A673 (cell line): Measurements from ENCODE around the gene BACH2. TPM values are rescaled to one million over a fixed set of nuclear protein-coding genes. Genes with fewer than 3 reads are reported as not detected.

Experiments
- BruUV-seq: library from RNA; stranded (reverse); fragments of 400-500 nt; replicated peaks from 2 replicates; lab custom pipeline; 2021; lab: Mats Ljungman, UMichigan
- CTCF ChIA-PET: fragments of 300-600 bp; sonication (Branson Sonifier 250); formaldehyde crosslinking; loops from one replicate; lab custom pipeline; 2022; ENCODE audit warnings: antibody characterized with exemption; lab: Charles Lee
- POLR2A ChIA-PET: fragments of 300-600 bp; sonication (Branson Sonifier 250); formaldehyde crosslinking; loops from one replicate; lab custom pipeline; 2022; ENCODE audit warnings: antibody characterized with exemption; ENCODE audit not compliant: low non-redundant PET; lab: Charles Lee
- DNase-seq: peaks from one replicate; pipeline ENCODE4 v3.0.0-alpha.2; 2015; ENCODE audit warnings: low spot score
- H3K27ac ChIP-seq: fragments of 200-600 bp; sonication (generic); 2 replicates; pipeline ENCODE4 v1.5.1; 2016; ENCODE audit warnings: mixed run types, low read depth, mild to moderate bottlenecking, mixed read lengths, antibody characterized with exemption, low read length; ENCODE audit not compliant: poor library complexity, severe bottlenecking
- H3K27me3 ChIP-seq: fragments of 200-600 bp; sonication (generic); replicated peaks from 2 replicates; pipeline ENCODE4 v1.6.1; 2017; ENCODE audit warnings: mixed run types, low read depth, mild to moderate bottlenecking, mixed read lengths, antibody characterized with exemption, low read length; ENCODE audit not compliant: insufficient read depth, poor library complexity
- H3K36me3 ChIP-seq: fragments of 200-600 bp; sonication (generic); 2 replicates; pipeline ENCODE4 v1.6.1; 2016; ENCODE audit warnings: mixed run types, mild to moderate bottlenecking, mixed read lengths, antibody characterized with exemption, low read length; ENCODE audit not compliant: insufficient read depth, poor library complexity, severe bottlenecking
- H3K4me1 ChIP-seq: fragments of 200-600 bp; sonication (generic); 2 replicates; pipeline ENCODE4 v1.6.1; 2017; ENCODE audit warnings: mixed run types, mild to moderate bottlenecking, mixed read lengths, antibody characterized with exemption, low read length; ENCODE audit not compliant: insufficient read depth, poor library complexity, severe bottlenecking
- H3K4me3 ChIP-seq: fragments of 200-600 bp; sonication (generic); 2 replicates; pipeline ENCODE4 v1.5.1; 2016; ENCODE audit warnings: low read depth, mixed run types, mild to moderate bottlenecking, mixed read lengths, low read length; ENCODE audit not compliant: poor library complexity, severe bottlenecking
- H3K9me3 ChIP-seq: fragments of 200-600 bp; sonication (generic); 2 replicates; pipeline ENCODE4 v1.6.1; 2016; ENCODE audit warnings: mixed run types, low read depth, mild to moderate bottlenecking, mixed read lengths, antibody characterized with exemption, low read length; ENCODE audit not compliant: poor library complexity, severe bottlenecking
- CTCF ChIP-seq: fragments of 300-800, 200-600 bp; sonication (generic); conservative IDR thresholded peaks from 2 replicates; pipeline ENCODE4 v1.5.1; 2017; ENCODE audit warnings: low read depth, mild to moderate bottlenecking, antibody characterized with exemption, low read length, moderate library complexity, mixed read lengths
- EZH2 ChIP-seq: fragments of 200-600 bp; sonication (generic); IDR thresholded peaks from 2 replicates; pipeline ENCODE4 v1.6.1; 2017; ENCODE audit warnings: borderline replicate concordance, low read depth, mild to moderate bottlenecking, mixed read lengths, antibody characterized with exemption, low read length; ENCODE audit not compliant: poor library complexity, severe bottlenecking
- intact Hi-C: fragments of 100-400 bp; cut with micrococcal nuclease; formaldehyde crosslinking; loops from one replicate; pipeline ENCODE4 v1.10.0; 2022; ENCODE audit not compliant: unreplicated experiment
- total RNA-seq: library from RNA; stranded (reverse); gene quantifications from 2 replicates; pipeline ENCODE4 v1.2.3, GENCODE V29; 2021

The BACH2 gene
- total RNA-seq, 1 experiment from 2014 or later = 0.37 TPM

- CTCF ChIA-PET = interaction anchor here (1.5 kb wide), 1 partner anchor 535 kb away, joined by 9 read pairs; no protein-coding TSS in a partner anchor
- H3K36me3 ChIP-seq = no peaks in the 10 kb centered on the region
- no peaks in the 10 kb centered on the region for H3K4me1 ChIP-seq
- peaks cover 5% of the 10 kb centered on the region for H3K27me3 ChIP-seq
- H3K4me3 ChIP-seq = no peak overlapping the region
- DNase-seq = no peak
- POLR2A ChIA-PET = no interaction called here
- intact Hi-C loops = loop anchor here (10.0 kb wide), 1 partner anchor 351 kb away; the partner anchor contains the start of gene BACH2
- no peak overlapping the region for H3K27ac ChIP-seq
- H3K9me3 ChIP-seq = no peaks in the 10 kb centered on the region
- no TSS peak for BruUV-seq
- no peak for TF ChIP-seq EZH2
Observed at GRCh38 chr6:89944181-89944755, 352.4 kb downstream of the BACH2 start.

- intact Hi-C loops = loop anchor here (10.0 kb wide), 1 partner anchor 352 kb away; the partner anchor contains the start of gene BACH2
Observed at GRCh38 chr6:89942601-89943000, 354.0 kb downstream of the BACH2 start.

GRCh38 chr6:89941763-89942497, 354.7 kb downstream of the BACH2 start:
- H3K27ac ChIP-seq = no peak overlapping the region
- DNase-seq = no peak
- CTCF ChIA-PET = no interaction called here
- H3K4me1 ChIP-seq = no peaks in the 10 kb centered on the region
- no peaks in the 10 kb centered on the region for H3K36me3 ChIP-seq
- no peak overlapping the region for H3K4me3 ChIP-seq
- TF ChIP-seq EZH2 (no peak), CTCF (no peak)
- H3K9me3 ChIP-seq = no peaks in the 10 kb centered on the region
- H3K27me3 ChIP-seq = peaks cover 5% of the 10 kb centered on the region
- BruUV-seq = no TSS peak
- POLR2A ChIA-PET = no interaction called here
- intact Hi-C loops = loop anchor here (2.0 to 10.0 kb wide), 2 partner anchors 353 to 451 kb away; partner anchors contain the start of gene BACH2

More at GRCh38 chr6:89942601-89943000, 354.0 kb downstream of the BACH2 start:
- Histone ChIP-seq H3K4me3 (no peak overlapping the region), H3K27ac (no peak overlapping the region), H3K4me1 (no peaks in the 10 kb centered on the region), H3K36me3 (no peaks in the 10 kb centered on the region), H3K9me3 (no peaks in the 10 kb centered on the region), H3K27me3 (peaks cover 5% of the 10 kb centered on the region)
- CTCF ChIA-PET = interaction anchor here (0.6 to 1.5 kb wide), 2 partner anchors 537 to 549 kb away, joined by 3 to 9 read pairs; no protein-coding TSS in a partner anchor
- POLR2A ChIA-PET = no interaction called here
- BruUV-seq = no TSS peak
- no peak for TF ChIP-seq EZH2
- no peak for TF ChIP-seq CTCF
- no peak for DNase-seq
